ENCODE results near the gene ACIN1.

DNA sequence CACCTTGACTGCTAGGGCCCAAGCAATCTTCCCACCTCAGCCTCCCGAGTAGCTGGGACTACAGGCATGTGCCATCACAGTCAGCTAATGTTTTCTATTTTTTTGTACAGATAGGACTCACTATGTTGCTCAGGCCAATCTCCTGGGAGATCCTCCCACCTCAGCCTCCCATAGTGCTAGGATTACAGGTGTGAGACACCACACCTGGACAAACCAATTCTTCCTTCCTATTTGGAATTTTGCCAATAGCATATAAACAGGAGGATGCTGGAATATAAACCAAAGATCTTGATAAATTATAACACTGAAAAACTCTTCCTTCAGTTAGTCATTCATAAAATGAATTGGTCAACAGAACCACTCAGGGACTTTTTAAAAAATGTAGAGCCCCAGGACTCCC lies 8.4 kb downstream of the ACIN1 start:
- TF ChIP-seq, protein P1, sequence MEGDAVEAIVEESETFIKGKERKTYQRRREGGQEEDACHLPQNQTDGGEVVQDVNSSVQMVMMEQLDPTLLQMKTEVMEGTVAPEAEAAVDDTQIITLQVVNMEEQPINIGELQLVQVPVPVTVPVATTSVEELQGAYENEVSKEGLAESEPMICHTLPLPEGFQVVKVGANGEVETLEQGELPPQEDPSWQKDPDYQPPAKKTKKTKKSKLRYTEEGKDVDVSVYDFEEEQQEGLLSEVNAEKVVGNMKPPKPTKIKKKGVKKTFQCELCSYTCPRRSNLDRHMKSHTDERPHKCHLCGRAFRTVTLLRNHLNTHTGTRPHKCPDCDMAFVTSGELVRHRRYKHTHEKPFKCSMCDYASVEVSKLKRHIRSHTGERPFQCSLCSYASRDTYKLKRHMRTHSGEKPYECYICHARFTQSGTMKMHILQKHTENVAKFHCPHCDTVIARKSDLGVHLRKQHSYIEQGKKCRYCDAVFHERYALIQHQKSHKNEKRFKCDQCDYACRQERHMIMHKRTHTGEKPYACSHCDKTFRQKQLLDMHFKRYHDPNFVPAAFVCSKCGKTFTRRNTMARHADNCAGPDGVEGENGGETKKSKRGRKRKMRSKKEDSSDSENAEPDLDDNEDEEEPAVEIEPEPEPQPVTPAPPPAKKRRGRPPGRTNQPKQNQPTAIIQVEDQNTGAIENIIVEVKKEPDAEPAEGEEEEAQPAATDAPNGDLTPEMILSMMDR (optimal IDR thresholded peaks at IDR 0.05 in 1 of 3, IDR thresholded peaks at IDR 0.05 in 1 of 3, conservative IDR thresholded peaks at IDR 0.05 in 1 of 3; ENCODE audit: extremely low read depth in 1 of 3, insufficient read depth in 2 of 3, low read length in 3 of 3), result no peak
- TF ChIP-seq EZH2 (IDR thresholded peaks at IDR 0.05; ENCODE audit: low read length), result no peak

All from keratinocyte (primary cell).